NCI-H146 (cell line): ENCODE results near the gene MCCC1.
"Not testable (repeated sequence)": the region's sequence is repeated elsewhere in the genome, so short reads cannot be mapped to it uniquely, and the experiment has no call there.

Source experiments
- DNase-seq: peaks from one replicate; lab custom pipeline; 2025; lab: John Stamatoyannopoulos, UW

Gene MCCC1

DNA sequence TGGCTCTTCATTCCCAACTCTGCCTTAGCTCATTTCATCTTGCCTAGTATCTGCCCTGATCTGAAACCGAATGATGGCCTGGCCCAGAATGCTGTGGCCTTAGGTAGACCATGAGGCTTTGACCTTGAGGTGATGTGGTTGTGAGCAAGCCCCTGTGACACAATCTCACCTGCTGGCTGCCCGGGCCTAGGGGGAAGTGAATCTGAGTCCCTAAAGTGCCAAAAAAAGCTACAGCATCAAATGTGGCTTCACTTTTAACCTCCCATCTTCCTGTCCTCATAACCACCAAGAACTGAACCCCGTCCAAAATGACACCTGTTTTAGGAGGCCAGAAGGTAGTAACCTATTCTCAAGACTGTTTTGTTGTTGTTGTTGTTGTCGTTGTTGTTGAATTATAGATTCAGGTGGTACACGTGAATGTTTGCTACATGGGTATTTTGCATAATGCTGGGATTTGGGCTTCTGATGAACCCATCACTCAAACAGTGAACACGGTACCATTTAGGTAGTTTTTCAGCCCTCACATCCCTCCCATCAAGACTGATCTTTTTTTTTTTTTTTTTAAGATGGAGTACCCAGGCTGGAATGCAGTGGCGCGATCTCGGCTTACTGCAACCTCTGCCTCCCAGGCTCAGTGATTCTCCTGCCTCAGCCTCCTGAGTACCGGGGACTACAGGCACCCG is 54.6 kb downstream of the MCCC1 start:
- DNase-seq = no peak

DNA sequence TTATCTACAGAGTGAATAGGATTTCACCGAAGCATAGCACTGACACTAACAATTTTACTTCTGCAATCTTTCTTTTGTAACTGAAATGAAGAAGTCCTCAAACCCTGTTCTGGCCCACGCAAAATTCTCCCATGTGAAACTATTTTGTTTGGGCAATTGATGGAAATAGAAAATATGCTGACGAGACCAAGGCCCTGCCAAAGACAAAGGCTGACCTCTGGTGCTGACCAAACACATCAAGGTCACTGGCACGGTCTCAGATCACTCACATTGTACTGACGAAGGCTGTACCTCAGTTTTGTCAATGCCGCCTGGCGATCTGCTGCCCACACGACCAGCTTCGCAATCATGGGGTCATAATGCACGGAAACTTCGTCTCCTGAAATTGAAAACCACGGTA is 60.5 kb downstream of the MCCC1 start:
- DNase-seq = no peak

GRCh38 chr3:183038221-183038620 is 61.1 kb downstream of the MCCC1 start:
- DNase-seq = no peak

GRCh38 chr3:183033746-183034145 is 65.5 kb downstream of the MCCC1 start:
- DNase-seq = no peak

DNA sequence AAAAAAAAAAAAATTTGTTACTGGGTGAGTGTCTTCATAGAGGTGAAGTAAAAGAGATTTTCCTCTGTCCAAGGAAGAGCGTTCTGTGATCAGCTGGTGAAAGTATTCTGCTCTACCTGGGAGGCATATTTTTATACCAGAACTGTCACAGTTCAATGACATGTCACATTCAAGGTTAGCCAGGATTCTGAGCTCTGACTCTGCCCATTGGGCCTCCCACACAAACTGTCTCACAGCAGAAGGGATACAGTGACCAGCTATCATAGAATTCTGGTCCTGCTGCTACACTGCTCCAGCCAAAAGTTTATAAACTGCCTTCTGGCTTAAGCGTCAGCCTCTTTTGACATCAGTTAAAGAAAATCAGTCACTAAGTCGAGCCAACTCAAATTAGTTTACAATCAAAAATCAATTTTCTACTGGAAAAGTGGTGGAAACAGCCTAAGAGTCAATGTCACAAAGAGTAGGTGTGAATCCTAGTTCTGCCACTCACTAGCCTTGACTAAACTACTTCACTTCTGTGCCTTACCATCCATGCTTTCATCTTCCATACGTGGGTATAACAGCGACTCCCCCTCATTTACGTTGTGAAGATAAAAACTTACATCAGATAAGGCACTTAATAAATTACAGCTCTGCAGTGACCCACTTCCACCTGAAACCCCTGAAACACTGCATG is 66.3 kb downstream of the MCCC1 start:
- no peak for DNase-seq

DNA sequence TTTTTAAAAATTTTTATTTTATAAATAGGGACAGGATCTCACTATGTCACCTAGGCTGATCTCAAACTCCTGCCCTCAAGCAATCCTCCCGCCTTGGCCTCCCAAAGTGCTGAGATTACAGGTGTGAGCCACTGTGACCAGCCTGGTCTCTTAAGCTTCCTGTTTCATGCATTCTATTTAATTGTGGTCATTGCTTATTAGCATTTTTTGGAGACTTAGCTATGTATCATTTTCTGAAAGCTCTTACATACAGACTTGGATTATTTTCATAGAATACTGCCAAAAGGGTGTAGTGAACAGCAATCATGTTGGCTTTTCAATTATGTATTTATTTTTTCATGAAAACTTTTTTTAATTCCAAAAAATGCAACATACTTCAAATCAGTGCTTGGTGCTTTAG is 67.5 kb downstream of the MCCC1 start:
- no peak for DNase-seq

DNA sequence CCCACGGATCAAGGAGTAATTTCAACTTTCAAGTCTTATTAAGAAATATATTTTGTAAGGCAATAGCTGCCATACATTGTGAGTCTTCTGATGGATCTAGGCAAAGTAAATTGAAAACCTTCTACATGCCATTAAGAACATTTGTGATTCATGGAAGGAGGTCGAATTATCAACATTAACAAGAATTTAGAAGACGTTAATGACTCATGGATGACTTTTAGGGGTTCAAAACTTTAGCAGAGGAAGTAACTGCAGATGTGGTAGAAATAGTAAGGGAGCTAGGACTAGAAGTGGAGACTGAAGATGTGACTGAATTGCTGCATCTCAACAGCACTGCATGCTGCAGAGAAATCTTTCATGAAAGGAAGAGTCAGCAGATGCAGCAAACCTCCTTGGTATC is 70.9 kb downstream of the MCCC1 start:
- DNase-seq = no peak

DNA sequence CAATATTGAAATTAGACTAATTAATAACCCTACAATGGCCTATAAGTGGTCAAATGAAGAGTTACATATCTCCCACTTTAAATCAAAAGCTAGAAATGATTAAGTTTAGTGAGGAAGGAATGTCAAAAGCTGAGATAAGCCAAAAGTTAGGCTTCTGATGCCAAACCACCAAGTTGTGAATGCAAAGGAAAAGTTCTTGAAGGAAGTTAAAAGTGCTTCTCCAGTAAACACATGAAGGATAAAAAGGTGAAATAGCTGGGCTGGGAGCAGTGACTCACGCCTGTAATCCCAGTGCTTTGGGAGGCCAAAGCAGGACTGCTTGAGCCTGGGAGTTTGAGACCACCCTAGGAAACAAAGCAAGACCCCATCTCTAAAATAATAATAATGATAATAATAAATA is 72.0 kb downstream of the MCCC1 start:
- DNase-seq = no peak

GRCh38 chr3:183022936-183023516 is 76.3 kb downstream of the MCCC1 start:
- DNase-seq = no peak

- no peak for DNase-seq
Observed at GRCh38 chr3:183018421-183019192, 80.7 kb downstream of the MCCC1 start.

GRCh38 chr3:183015185-183015584 is 84.1 kb downstream of the MCCC1 start:
- no peak for DNase-seq

GRCh38 chr3:183013856-183014255 is 85.4 kb downstream of the MCCC1 start:
- DNase-seq = no peak

GRCh38 chr3:183013074-183013473 is 86.2 kb downstream of the MCCC1 start:
- DNase-seq = no peak

DNA sequence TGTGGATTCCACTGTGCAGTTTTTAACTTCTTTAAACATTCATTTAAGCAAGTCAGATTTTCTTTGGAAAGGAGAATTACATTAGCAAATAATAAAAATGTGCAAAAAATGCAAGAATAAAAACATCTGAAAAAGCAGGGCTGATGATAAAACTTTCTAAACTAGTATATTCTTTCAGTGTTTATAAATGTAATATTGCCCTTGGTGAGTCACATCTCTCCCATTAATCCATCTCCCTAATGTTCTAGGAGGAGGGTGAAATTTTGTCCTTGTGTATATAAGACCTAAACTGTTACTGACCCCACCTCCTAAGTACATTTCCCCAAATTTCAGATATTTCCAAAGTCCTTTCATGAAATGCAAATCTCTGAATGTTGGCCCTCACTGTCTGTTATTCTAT is 90.5 kb downstream of the MCCC1 start:
- DNase-seq = no peak

DNA sequence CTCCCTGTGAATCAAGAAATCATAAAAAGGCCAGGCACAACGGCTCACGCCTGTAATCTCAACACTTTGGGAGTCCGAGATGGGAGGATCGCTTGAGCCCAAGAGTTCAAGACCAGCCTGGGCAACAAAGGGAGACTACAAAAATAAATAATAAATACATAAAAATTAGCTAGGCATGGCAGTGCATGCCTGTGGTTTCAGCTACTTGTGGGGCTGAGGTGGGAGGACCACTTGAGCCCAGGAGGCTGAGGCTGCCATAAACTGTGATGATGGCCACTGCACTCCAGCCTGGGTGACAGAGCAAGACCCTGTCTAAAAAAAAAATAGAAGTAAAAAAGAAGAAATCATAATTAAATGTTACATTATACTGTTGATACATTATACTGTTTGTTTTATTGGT is 91.0 kb downstream of the MCCC1 start:
- DNase-seq = no peak

DNA sequence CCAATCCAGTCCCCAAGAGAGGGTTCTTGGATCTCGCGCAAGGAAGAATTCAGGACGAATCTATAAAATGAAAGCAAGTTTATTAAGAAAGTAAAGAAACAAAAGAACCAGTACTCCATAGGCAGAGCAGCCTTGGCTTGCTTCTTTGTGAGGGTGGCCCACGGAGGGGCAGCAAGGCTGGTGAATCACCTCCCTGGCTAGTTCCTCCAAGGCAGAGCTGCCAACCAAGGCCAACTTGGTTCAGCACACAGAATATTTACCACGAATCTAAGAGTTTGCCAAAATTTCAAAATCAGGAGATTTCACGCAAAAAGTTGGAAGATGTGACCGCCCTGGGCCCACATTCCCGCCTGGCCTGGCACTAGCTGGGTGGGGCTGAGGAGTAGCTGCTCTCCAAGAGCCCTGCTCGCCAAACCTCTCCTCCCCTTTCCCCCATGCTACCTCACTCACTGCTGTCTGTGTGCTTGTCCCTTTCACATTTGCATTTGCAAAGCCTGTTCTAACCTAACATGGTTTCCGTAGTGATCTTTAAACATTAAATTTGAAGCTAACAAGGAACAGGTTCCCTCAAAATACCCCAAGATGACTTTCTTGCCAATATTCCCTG is 92.8 kb downstream of the MCCC1 start:
- no peak for DNase-seq

GRCh38 chr3:182999767-183000166 is 99.5 kb downstream of the MCCC1 start:
- no peak for DNase-seq

DNA sequence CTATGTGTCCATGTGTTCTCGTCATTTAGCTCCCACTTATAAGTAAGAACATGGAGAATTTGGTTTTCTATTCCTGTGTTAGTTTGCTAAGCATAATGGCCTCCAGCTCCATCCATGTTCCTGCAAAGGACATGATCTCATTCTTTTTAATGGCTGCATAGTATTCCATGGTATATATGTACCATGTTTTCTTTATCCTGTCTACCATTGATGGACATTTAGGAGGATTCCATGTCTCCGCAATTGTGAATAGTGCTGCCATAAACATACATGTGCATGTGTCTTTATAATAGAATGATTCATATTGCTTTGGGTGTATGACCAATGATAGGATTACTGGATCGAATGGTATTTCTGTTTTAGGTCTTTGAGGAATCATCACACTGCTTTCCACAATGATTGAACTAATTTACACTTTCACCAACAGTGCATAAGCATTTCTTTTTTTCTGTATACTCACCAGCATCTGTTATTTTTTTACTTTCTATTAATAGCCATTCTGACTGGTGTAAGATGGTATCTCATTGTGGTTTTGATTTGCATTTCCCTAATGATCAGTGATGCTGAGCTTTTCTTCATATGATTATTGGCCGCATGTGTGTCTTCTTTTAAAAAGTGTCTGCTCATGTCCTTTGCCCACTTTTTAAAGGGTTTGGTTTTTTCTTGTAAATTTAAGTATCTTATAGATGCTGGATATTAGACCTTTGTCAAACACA is 105.7 kb downstream of the MCCC1 start:
- not testable (repeated sequence) for DNase-seq

DNA sequence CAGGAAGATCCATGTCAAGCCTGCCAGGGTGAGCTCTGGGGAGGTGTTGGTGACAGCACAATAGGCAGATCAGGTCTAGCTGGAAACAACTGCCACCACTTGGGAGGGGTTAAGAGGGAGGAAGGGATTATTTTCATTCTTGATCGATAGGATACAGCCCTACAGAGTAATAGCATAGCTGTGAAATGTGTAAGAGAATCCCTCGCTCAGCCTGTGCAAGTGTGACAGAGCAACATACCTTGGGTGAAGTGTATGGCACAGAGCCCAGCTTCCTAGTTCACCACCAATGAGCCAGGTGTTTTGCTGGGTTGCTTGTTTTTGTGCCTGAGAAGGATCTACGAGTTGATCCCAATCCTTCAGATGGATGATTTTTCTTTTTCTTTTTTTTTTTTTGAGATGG is 109.7 kb downstream of the MCCC1 start:
- no peak for DNase-seq

- DNase-seq = no peak
Observed at GRCh38 chr3:182986021-182986420, 113.3 kb downstream of the MCCC1 start.

- no peak for DNase-seq
Observed at GRCh38 chr3:182983876-182984275, 115.4 kb downstream of the MCCC1 start.

- DNase-seq = no peak
Observed at GRCh38 chr3:182981038-182981380, 118.3 kb downstream of the MCCC1 start.
